ENCODE results near the gene PSMA6.
"Not testable (repeated sequence)": the region's sequence is repeated elsewhere in the genome, so short reads cannot be mapped to it uniquely, and the experiment has no call there.

PSMA6 gene

GRCh38 chr14:35359655-35360054 lies 67.5 kb downstream of the PSMA6 start:
- not testable (repeated sequence) for H3K27ac Mint-ChIP-seq, H3K27me3 Mint-ChIP-seq, H3K4me3 Mint-ChIP-seq, H3K36me3 Mint-ChIP-seq, H3K9me3 Mint-ChIP-seq
- peaks cover 24% of the 10 kb centered on the region for H3K4me1 Mint-ChIP-seq

GRCh38 chr14:35361141-35361480 lies 68.9 kb downstream of the PSMA6 start:
- Mint-ChIP-seq H3K27ac (no peak overlapping the region), H3K9me3 (no peaks in the 10 kb centered on the region), H3K4me1 (peaks cover 30% of the 10 kb centered on the region), H3K27me3 (no peaks in the 10 kb centered on the region), H3K4me3 (no peak overlapping the region), H3K36me3 (no peaks in the 10 kb centered on the region)

DNA sequence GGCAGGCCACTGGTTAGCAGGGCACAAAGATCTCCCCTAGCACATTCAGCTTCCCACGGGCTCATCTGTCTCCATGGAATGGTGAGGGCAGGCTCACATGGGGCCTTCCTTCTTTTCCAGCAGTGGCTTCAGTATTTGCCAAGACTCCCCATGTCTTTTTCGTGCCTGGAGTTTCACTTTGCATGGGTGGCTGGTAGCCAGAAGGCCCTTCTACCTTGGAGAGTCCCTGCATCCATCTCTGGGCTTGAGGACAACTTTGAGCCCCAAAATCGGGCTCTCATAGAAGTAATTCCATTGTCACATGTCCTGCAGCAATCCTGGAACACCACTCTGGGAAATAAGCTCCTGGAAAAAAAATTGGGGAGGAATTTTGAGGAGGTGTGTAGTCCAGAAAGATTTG lies 70.3 kb downstream of the PSMA6 start:
- peak overlapping the region; percentile 88 for H3K27ac Mint-ChIP-seq
- no peak overlapping the region for H3K4me3 Mint-ChIP-seq
- H3K9me3 Mint-ChIP-seq: no peaks in the 10 kb centered on the region
- no peaks in the 10 kb centered on the region for H3K36me3 Mint-ChIP-seq
- no peaks in the 10 kb centered on the region for H3K27me3 Mint-ChIP-seq
- H3K4me1 Mint-ChIP-seq: peaks cover 30% of the 10 kb centered on the region

- H3K27ac Mint-ChIP-seq: no peak overlapping the region
- peaks cover 35% of the 10 kb centered on the region for H3K4me1 Mint-ChIP-seq
- H3K36me3 Mint-ChIP-seq: no peaks in the 10 kb centered on the region
- H3K4me3 Mint-ChIP-seq: no peak overlapping the region
- H3K27me3 Mint-ChIP-seq: no peaks in the 10 kb centered on the region
- H3K9me3 Mint-ChIP-seq: no peaks in the 10 kb centered on the region
Measured at GRCh38 chr14:35362911-35363374, 70.8 kb downstream of the PSMA6 start.

DNA sequence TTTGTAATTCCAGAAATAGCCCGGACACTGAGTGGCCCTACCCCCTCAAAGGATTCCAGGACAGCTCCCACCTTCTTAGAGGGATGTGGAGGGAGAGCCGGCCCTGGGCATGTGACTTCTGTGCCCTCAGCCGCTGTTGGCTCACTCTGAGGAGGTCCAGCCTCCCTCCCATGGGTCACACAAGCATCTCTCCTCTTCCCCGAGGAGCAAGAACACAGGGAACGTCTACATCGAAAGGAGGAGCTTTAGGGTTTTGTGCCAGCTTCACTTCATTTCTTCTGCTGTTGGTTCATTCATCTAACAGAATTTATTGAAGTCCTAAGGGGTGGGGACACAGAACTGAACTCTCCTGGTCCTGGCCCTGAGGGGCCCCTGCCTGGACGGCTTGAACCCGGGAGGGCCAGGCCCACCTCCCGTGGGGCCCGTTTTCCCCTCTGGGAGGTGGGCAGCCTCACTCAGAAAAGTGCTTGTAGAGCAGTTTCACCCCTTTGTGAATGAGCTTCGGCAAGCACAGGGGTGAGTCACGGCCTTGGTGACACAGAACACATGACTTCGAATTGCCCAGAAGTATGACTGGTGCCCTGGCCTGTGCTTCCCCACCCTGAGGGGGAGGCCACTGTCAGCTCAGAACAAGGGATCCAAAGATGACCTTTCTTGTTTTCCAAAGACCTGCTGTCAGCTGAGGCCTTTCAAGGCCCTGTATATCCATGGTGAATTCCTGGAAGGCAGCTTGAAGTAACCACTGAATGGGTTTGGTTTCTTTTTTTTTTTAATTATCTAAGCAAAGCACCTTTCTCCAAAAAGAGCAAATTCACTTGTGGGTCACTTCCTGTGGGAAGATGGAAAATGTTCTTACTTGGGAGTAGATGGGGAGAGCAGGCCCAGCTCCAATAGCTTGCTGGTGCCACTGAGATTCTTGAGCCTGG lies 73.2 kb downstream of the PSMA6 start:
- Mint-ChIP-seq H3K36me3 (no peaks in the 10 kb centered on the region), H3K27ac (peak overlapping the region; percentile 95), H3K9me3 (no peaks in the 10 kb centered on the region), H3K27me3 (no peaks in the 10 kb centered on the region), H3K4me3 (peak overlapping the region; percentile 36), H3K4me1 (peaks cover 43% of the 10 kb centered on the region)

DNA sequence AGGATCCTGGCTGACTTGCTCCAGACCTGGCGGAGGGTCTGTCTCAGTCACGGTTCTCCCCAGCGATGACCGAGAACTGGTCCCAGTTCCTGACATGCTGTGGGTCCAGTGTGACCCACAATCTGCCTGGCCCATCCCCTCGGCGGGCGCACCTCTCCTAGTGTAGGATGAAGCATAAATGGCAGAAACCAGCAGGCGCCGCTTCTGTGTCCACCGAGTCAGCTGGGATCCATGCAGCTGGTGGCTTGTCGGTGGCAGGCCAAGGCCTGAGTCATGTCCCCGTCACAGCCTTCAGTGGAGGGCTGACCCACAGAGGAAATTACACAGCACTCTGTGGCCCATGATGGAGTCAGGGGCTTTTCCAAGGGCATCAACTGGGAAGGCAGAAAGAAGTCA lies 73.9 kb downstream of the PSMA6 start:
- Mint-ChIP-seq H3K36me3 (no peaks in the 10 kb centered on the region), H3K27ac (peak overlapping the region; percentile 95), H3K4me3 (no peak overlapping the region), H3K27me3 (no peaks in the 10 kb centered on the region), H3K9me3 (peaks cover 2% of the 10 kb centered on the region), H3K4me1 (peaks cover 39% of the 10 kb centered on the region)

DNA sequence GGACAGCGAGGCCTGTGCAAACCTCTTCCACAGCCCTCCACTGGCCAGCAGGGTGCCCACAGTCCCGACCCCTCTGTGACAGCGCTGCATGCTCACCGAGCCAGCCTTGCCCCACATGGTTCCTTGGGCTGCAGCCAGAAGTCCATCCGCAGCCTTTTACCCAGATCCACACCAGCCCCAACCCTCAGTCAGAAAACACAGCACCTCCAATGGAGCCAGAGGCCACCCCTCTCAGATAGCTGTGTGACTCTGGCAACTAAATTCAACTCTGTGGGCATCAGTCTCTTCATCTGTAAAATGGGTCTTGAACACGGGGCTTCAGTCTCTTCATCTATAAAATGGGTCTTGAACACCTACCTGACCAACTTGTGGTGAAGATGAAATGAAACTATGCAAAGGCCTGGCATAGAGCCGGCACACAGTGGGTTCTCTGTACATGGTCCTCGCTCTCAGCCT lies 74.4 kb downstream of the PSMA6 start:
- H3K4me1 Mint-ChIP-seq: peaks cover 39% of the 10 kb centered on the region
- peaks cover 5% of the 10 kb centered on the region for H3K9me3 Mint-ChIP-seq
- H3K36me3 Mint-ChIP-seq: no peaks in the 10 kb centered on the region
- H3K27me3 Mint-ChIP-seq: no peaks in the 10 kb centered on the region
- H3K4me3 Mint-ChIP-seq: no peak overlapping the region
- no peak overlapping the region for H3K27ac Mint-ChIP-seq

DNA sequence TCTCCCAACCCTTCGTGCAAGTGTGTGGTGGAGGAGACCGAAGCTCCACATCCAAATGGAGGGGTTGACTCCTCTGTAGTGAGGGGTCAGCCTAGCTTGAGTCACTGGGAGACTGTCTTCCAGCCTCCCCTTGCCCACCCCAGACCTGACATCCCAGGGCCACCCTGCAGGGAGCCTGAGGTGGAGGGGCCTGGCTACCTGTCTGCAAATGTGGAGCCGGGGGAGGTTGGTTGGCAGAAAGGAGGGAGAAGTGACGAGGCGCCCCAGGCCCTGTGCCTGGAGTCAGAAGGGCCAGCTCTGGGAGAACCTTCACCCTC lies 74.8 kb downstream of the PSMA6 start:
- Mint-ChIP-seq H3K4me1 (peaks cover 39% of the 10 kb centered on the region), H3K27ac (no peak overlapping the region), H3K36me3 (no peaks in the 10 kb centered on the region), H3K4me3 (no peak overlapping the region), H3K9me3 (peaks cover 5% of the 10 kb centered on the region), H3K27me3 (no peaks in the 10 kb centered on the region)
